Mucosa of gallbladder (tissue), 1 donor: ENCODE measurements around the gene IMPA2. TPM values are rescaled to one million over a fixed set of nuclear protein-coding genes. Genes with fewer than 3 reads are reported as not detected.
"Not testable (repeated sequence)": the region's sequence is repeated elsewhere in the genome, so short reads cannot be mapped to it uniquely, and the experiment has no call there.

ENCODE experiments used
- DNase-seq: peaks from one replicate; pipeline ENCODE4 v3.0.0-alpha.2; 2020; ENCODE audit warnings: low spot score
- total RNA-seq: library from RNA; stranded (reverse); gene quantifications from one replicate; pipeline ENCODE4 v1.2.1, GENCODE V29; 2021
- donor health status: DM: no; HTN: no; CAD: no.

The IMPA2 gene
- 64.2 TPM for total RNA-seq

DNA sequence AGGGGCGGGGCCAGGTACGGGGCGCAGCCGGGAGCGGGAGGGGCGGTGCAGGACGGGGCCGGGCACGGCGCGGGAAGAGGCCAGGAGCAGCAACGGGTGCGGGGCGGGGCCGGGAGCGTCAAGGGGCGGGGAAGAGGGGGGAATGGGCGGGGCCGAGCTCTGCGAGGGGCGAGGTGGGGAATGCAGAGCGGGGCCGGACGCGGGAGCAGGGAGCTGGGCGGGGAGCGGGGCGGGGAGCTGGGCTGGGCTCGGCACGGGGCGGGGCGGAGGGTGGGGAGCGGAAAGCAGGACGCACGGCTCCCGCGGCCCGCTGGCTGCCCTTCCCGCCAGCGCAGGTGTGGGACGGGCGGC, at the start of gene IMPA2:
TSS of gene IMPA2 (plus strand) at position 316 of the 351 bp plus-strand sequence. CDS start 163 bp downstream, outside the sequence.
- no peak for DNase-seq

GRCh38 chr18:11932393-11932792, 48.9 kb upstream of the IMPA2 start:
- DNase-seq = no peak

DNA sequence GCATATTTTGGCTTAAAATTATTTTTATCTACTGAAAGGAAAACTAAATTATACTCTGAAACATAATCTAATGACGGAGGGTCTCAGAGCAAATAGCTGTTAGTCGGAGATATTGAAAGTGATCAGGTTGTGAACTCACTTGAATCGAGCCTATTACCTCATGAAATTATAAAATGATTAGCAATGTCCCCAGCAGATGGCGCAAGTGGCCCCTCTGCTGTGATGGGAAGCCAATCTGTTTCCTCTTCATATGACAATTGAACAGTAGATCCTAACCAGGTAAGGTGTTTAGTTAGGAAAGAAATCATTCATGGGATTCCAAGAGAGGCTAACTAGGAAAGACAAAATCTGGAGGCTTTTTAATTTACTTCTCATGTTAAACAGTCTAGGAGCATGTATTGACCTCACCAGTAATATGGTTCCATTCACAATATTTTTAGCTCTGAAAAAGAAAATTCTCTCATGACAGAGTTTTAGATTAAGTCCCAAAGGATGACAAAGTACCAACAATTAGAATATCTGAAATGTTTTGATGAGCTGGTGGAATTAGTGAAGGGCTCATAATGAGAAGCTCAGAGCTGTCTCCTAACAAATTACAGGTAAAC, 43.3 kb upstream of the IMPA2 start:
- peak; percentile 82 for DNase-seq

- no peak for DNase-seq
Observed at GRCh38 chr18:11940956-11941355, 40.4 kb upstream of the IMPA2 start.

- no peak for DNase-seq
Observed at GRCh38 chr18:11943551-11943950, 37.8 kb upstream of the IMPA2 start.

DNA sequence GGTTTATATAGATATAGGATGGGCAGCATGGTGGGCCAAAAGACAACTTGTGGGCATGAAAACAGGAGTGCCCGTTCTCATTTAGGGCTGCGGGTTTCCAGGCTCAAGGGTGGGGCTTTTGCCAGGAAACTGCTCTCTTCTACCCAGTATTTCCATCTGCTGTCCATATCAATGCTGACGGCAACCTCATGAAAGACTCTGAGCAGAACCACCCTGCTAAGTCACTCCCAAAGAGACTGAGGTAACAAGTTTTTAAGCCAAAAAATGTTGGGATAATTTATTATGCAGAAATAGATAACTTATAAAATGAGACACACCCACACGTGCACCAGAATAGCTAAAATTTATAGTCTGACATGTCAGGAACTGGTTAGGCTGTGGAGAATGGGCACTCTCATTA, 37.1 kb upstream of the IMPA2 start:
- no peak for DNase-seq

- no peak for DNase-seq
Observed at GRCh38 chr18:11944786-11945185, 36.5 kb upstream of the IMPA2 start.

- not testable (repeated sequence) for DNase-seq
Observed at GRCh38 chr18:11945834-11946659, 35.3 kb upstream of the IMPA2 start.

- DNase-seq = no peak
Observed at GRCh38 chr18:11946756-11947155, 34.6 kb upstream of the IMPA2 start.

DNA sequence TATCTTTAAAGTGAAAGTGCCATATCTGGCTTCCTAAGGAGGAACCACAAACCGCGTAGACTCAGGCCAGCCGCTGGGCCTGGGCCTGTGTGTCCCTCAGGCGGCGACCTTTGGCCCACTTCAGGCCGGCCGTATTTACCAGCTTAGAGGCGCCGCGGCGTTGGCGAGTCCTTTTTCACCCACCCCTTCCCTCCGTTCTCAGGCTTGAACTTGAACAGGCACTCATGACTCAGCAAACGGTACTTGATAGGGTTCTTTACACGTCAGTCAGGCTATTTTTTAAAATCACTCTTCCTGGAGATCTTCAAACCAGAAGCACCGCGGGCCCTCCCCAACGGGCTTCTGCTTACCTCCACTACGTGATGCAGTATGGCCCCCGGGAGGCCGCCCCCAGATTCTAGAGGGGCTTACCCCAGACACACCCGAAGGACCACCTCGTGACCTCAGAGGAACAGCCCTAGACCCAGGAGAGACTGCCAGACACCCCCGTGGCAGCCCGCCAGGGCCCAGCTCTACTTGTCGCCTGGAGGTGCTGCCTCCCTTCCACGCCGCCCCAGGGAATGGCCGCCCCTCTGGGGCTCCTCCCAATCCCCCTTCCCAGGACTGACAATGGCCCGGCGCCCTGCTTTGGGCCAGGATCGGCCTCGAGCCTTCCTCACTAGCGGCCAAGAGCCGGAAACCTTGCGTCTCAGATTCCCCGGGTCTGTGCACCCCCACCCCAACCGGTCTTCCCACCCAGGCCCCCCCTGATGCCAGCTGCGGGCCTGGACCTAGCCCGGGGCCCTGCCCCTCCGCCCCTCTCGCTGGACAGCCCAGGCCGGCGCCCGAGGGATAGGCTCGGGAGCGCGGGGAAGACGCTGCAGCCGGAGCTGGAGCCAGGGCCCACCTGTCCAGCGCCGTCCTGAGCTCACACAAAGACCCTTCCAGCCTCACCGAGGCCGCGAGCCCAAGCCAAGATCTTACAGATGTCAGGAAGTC, 33.8 kb upstream of the IMPA2 start:
- DNase-seq = peak; percentile 94

- DNase-seq = no peak
Observed at GRCh38 chr18:11948852-11949523, 32.3 kb upstream of the IMPA2 start.

DNA sequence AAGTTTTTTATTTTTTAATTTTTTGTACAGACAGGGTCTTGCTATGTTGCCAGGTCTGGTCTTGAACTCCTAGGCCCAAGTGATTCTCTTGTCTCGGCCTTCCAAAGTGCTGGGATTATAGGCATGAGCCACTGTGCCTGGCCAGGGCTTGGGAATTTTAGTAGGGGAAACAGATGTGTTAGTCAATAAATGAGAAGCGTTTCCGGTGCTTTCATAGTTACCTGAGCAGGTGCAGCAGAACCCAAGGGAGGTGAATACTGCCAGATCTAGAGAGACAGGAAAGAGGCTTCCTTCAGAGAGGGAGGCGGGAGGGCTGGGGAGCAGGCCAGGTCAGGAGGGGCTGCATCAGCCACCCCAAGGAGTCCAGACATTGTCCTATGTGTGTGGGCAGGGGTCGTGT, 30.5 kb upstream of the IMPA2 start:
- no peak for DNase-seq

- DNase-seq = no peak
Observed at GRCh38 chr18:11951390-11951851, 29.9 kb upstream of the IMPA2 start.

DNA sequence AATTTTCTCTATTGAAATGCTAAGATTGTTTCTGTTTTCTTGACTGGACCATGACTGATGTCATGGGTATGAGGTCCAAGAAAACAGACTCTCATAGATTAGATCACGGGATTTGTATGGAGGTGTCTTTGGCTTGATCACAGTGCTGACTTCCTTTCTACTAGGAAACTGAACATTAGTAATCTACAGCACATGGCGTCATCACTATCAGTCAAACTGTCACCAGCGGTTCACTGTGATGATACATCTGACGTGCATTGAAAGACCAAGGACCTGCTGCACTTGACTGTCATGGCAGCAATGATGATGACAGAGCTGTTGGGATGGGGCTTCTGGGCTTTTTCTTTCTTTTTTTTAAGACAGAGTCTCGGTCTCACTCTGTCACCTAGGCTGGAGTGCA, 28.2 kb upstream of the IMPA2 start:
- DNase-seq = no peak

DNA sequence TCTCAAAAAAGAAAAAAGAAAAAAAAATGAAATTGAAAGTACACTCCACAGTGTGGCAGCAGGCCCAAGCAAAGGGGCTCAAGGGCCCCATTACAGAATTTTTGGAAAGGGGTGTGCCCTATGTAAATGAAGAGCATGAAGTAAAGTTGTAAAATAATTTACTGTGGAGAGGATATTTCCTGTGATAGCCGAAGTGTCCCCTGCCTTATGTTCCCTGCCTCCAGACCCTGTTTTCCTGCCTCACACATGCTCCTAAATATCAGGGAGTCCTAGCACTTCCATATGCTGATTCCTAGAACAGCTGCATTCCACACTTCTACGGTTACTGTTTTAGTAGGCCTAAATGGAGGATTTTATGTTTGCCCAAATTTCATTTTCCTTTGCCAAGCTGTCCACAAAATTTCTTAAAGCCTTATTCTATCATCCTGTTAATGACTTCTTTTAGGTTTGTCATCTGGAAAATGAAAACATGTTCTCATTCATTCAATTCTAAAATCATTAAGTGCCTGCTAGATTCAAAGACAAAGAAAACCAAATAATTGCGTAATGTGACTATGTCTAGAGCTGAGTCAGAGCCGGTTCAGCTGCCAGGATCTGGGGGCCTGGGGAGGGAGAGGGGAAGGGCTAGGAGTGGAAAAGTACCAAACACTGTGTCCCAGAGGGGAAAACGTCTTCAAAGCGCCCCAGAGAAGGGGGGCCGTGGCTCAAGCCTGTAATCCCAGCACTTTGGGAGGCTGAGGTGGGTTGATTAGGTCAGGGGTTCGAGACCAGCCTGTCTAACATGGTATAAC, 25.9 kb upstream of the IMPA2 start:
- DNase-seq = no peak

- DNase-seq = no peak
Observed at GRCh38 chr18:11956371-11957308, 24.7 kb upstream of the IMPA2 start.

DNA sequence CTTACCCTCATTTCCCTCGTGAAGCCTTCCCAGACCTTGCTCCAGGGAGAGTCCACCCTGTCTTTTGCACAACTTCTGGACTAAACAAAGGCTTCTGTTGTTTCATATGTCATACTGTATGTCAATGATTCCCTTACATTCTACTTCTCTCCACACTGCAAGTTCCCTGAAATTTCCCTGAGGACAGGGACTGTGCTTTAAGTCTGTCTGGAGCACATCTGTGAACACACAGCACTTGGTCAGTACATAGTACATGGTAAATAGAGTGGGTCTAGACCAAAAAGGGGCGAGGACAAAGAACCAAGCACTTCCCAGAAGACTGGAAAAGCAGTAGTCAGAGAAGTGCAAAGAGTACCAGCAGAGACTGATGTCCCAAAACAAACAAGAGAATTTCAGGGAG, 23.7 kb upstream of the IMPA2 start:
- no peak for DNase-seq

- not testable (repeated sequence) for DNase-seq
Observed at GRCh38 chr18:11959651-11960050, 21.7 kb upstream of the IMPA2 start.

DNA sequence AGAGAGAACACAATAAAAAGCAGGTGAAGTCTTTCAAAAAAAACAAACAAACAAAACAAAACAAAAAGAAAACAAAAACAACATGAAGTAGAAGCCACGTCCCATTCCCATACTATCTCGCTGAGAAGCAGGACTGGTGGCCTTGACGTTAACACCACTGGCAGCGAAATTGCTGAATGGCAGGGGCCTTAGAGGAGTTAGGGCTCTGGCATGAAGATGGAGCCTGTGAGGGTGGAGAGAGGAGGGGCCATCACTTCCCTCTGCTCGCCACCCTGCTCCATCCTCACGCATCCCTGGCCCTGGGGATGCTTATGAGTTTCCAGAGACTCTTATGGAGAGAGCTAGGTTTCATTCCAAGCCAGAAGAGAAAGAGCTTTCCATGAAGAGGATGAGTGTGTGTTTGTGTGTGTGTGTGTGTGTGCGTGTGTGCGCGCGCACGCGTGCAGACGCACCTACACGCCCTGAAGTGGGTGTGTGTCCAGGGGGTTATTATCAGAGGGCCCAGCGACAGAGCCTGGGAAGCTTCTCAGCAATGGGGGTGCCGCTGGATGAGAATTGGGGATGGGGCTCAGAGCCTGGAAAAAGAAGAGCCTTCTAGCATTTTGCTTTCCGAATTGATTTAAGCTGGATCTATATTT, 20.4 kb upstream of the IMPA2 start:
- no peak for DNase-seq
